Type B pancreatic cell (in vitro differentiated cells): Measurements from ENCODE around the gene FAM131B. TPM values are rescaled to one million over a fixed set of nuclear protein-coding genes. Genes with fewer than 3 reads are reported as not detected.

ENCODE experiments used
- DNase-seq: peaks from one replicate; pipeline ENCODE4 v3.0.0; 2021; ENCODE audit warnings: mixed read lengths; ENCODE audit not compliant: unreplicated experiment; ENCODE audit errors: extremely low spot score
- H3K27ac Mint-ChIP-seq: 2 replicates; pipeline ENCODE4 v1.8.0; 2021; ENCODE audit warnings: mild to moderate bottlenecking, mixed read lengths
- H3K27me3 Mint-ChIP-seq: 2 replicates; pipeline ENCODE4 v1.8.0; 2021; ENCODE audit warnings: mixed read lengths
- H3K36me3 Mint-ChIP-seq: 2 replicates; pipeline ENCODE4 v1.8.0; 2021; ENCODE audit warnings: mixed read lengths
- H3K4me1 Mint-ChIP-seq: one replicate; pipeline ENCODE4 v1.8.0; 2021; ENCODE audit warnings: mixed read lengths; ENCODE audit not compliant: unreplicated experiment
- H3K4me3 Mint-ChIP-seq: 2 replicates; pipeline ENCODE4 v1.8.0; 2021; ENCODE audit warnings: mild to moderate bottlenecking, mixed read lengths
- H3K9me3 Mint-ChIP-seq: 2 replicates; pipeline ENCODE4 v1.8.0; 2021; ENCODE audit warnings: mixed read lengths
- CTCF ChIP-seq: fragments of 200-600 bp; sonication (generic); conservative IDR thresholded peaks from 2 replicates; pipeline ENCODE4 v1.5.0; 2021; ENCODE audit warnings: antibody characterized with exemption, mild to moderate bottlenecking
- long read RNA-seq: library from polyadenylated mRNA; unstranded; transcript quantifications from one replicate; pipeline ENCODE4 v2.0.0, GENCODE V29; 2020
- total RNA-seq: library from RNA; stranded (reverse); gene quantifications from 2 replicates; pipeline ENCODE4 v1.2.1, GENCODE V29; 2021; ENCODE audit warnings: low replicate concordance

Gene FAM131B
- total RNA-seq: 2.1 and 6.5 TPM in 2 replicates
- long read RNA-seq, partial matches to known transcripts: 0 of 1 reads
- long read RNA-seq, other reads (novel, unspliced or antisense): 1 of 1 reads

GRCh38 chr7:143362131-143363015 lies at the start of gene FAM131B:
TSS of gene FAM131B (minus strand) at chr7:143362713. CDS start at chr7:143362603, 110 bp downstream.
- H3K4me3 Mint-ChIP-seq: peak within 1 kb of the TSS; percentile 85
- peaks cover 5% of the 10 kb centered on the region for H3K36me3 Mint-ChIP-seq
- no peak for TF ChIP-seq CTCF
- DNase-seq: no peak
- H3K9me3 Mint-ChIP-seq: no peaks in the 10 kb centered on the region
- H3K27ac Mint-ChIP-seq: no peak within 1 kb of the TSS
- H3K4me1 Mint-ChIP-seq: peaks cover 4% of the 10 kb centered on the region
- H3K27me3 Mint-ChIP-seq: peaks cover 85% of the 10 kb centered on the region

- no peak overlapping the region for H3K27ac Mint-ChIP-seq
- no peak overlapping the region for H3K4me3 Mint-ChIP-seq
- H3K4me1 Mint-ChIP-seq: peaks cover 34% of the 10 kb centered on the region
- DNase-seq: no peak
- H3K36me3 Mint-ChIP-seq: no peaks in the 10 kb centered on the region
- TF ChIP-seq CTCF: no peak
- peaks cover 7% of the 10 kb centered on the region for H3K27me3 Mint-ChIP-seq
- H3K9me3 Mint-ChIP-seq: no peaks in the 10 kb centered on the region
These were observed 49.6 kb upstream of the FAM131B start for GRCh38 chr7:143411976-143412708.

- H3K36me3 Mint-ChIP-seq: no peaks in the 10 kb centered on the region
- no peak for TF ChIP-seq CTCF
- no peaks in the 10 kb centered on the region for H3K9me3 Mint-ChIP-seq
- no peak for DNase-seq
- H3K27me3 Mint-ChIP-seq: peaks cover 7% of the 10 kb centered on the region
- H3K4me1 Mint-ChIP-seq: peaks cover 30% of the 10 kb centered on the region
- peak overlapping the region; percentile 62 for H3K4me3 Mint-ChIP-seq
- H3K27ac Mint-ChIP-seq: no peak overlapping the region
These were observed 48.0 kb upstream of the FAM131B start for GRCh38 chr7:143410521-143411004.

- H3K27ac Mint-ChIP-seq: peak within 1 kb of the TSS; percentile 73
- H3K27me3 Mint-ChIP-seq: peaks cover 7% of the 10 kb centered on the region
- H3K4me3 Mint-ChIP-seq: peak within 1 kb of the TSS; percentile 90
- DNase-seq: no peak
- TF ChIP-seq CTCF: peak; percentile 63
- no peaks in the 10 kb centered on the region for H3K9me3 Mint-ChIP-seq
- no peaks in the 10 kb centered on the region for H3K36me3 Mint-ChIP-seq
- H3K4me1 Mint-ChIP-seq: peaks cover 27% of the 10 kb centered on the region
These were observed 46.4 kb upstream of the FAM131B start, which contains the start of gene EPHA1 for GRCh38 chr7:143408686-143409561. TSS of gene EPHA1 (minus strand) at chr7:143408856. CDS start at chr7:143408805, 51 bp downstream.

GRCh38 chr7:143408252-143408685 lies 45.8 kb upstream of the FAM131B start:
- Mint-ChIP-seq H3K27ac (no peak overlapping the region), H3K9me3 (no peaks in the 10 kb centered on the region), H3K4me3 (peak overlapping the region; percentile 90), H3K27me3 (peaks cover 7% of the 10 kb centered on the region), H3K36me3 (no peaks in the 10 kb centered on the region), H3K4me1 (peaks cover 27% of the 10 kb centered on the region)
- no peak for DNase-seq
- no peak for TF ChIP-seq CTCF
